Neural cell (in vitro differentiated cells): ENCODE data around the gene STX1A. TPM values are rescaled to one million over a fixed set of nuclear protein-coding genes. Genes with fewer than 3 reads are reported as not detected.

Experiments
- H2AFZ ChIP-seq: fragments of 200-600, 300-800 bp; sonication (generic), shearing (Covaris generic); 2 replicates; pipeline ENCODE4 v1.6.0; 2014; ENCODE audit warnings: low read depth, mild to moderate bottlenecking, antibody characterized with exemption, low read length, moderate library complexity
- H3F3A ChIP-seq: fragments of 200-600 bp; shearing (Covaris generic); 2 replicates; pipeline ENCODE4 v1.6.1; 2016; ENCODE audit warnings: mild to moderate bottlenecking, moderate library complexity, mixed read lengths, antibody characterized with exemption, low read length; ENCODE audit not compliant: insufficient read depth, poor library complexity, severe bottlenecking
- H3K27ac ChIP-seq: fragments of 200-600, 300-800 bp; sonication (generic), shearing (Covaris generic); 2 replicates; pipeline ENCODE4 v1.5.1; 2014; ENCODE audit warnings: mild to moderate bottlenecking, low read length, moderate library complexity
- H3K27me3 ChIP-seq: fragments of 300-800, 200-600 bp; sonication (generic), shearing (Covaris generic); 2 replicates; pipeline ENCODE4 v1.6.0; 2014; ENCODE audit warnings: mild to moderate bottlenecking, low read depth, low read length, moderate library complexity; ENCODE audit not compliant: insufficient read depth
- H3K36me3 ChIP-seq: fragments of 300-800, 200-600 bp; sonication (generic), shearing (Covaris generic); 2 replicates; pipeline ENCODE4 v1.5.1; 2014; ENCODE audit warnings: mild to moderate bottlenecking, antibody characterized with exemption, low read length, moderate library complexity; ENCODE audit not compliant: insufficient read depth
- H3K4me2 ChIP-seq: fragments of 300-800, 200-600 bp; sonication (generic), shearing (Covaris generic); 2 replicates; pipeline ENCODE4 v1.6.0; 2014; ENCODE audit warnings: mild to moderate bottlenecking, low read length
- H3K4me3 ChIP-seq: fragments of 300-800, 200-600 bp; sonication (generic), shearing (Covaris generic); 2 replicates; pipeline ENCODE4 v1.5.1; 2014; ENCODE audit warnings: mild to moderate bottlenecking, low read length, moderate library complexity
- H3K79me2 ChIP-seq: fragments of 200-600 bp; shearing (Covaris generic); replicated peaks from 2 replicates; pipeline ENCODE4 v1.6.0; 2014; ENCODE audit warnings: mild to moderate bottlenecking, low read length, moderate library complexity; ENCODE audit not compliant: insufficient read depth
- H3K9ac ChIP-seq: fragments of 300-800, 200-600 bp; sonication (generic), shearing (Covaris generic); 2 replicates; pipeline ENCODE4 v1.6.1; 2016; ENCODE audit warnings: mild to moderate bottlenecking, low read length, mixed read lengths
- H3K9me2 ChIP-seq: fragments of 200-600 bp; shearing (Covaris generic); 2 replicates; pipeline ENCODE4 v1.6.1; 2016; ENCODE audit warnings: mild to moderate bottlenecking, low read length, mixed read lengths; ENCODE audit not compliant: insufficient read depth
- H3K9me3 ChIP-seq: fragments of 200-600, 300-800 bp; sonication (generic), shearing (Covaris generic); 2 replicates; pipeline ENCODE4 v1.6.1; 2016; ENCODE audit warnings: mild to moderate bottlenecking, mixed run types, low read length, moderate library complexity, mixed read lengths
- H4K20me1 ChIP-seq: fragments of 200-600 bp; shearing (Covaris generic); 2 replicates; pipeline ENCODE4 v1.6.1; 2016; ENCODE audit warnings: mild to moderate bottlenecking, mixed run types; ENCODE audit not compliant: insufficient read depth
- CTCF ChIP-seq: fragments of 450-650 bp; IDR thresholded peaks from 2 replicates; pipeline ENCODE4 v1.5.1; 2014; ENCODE audit warnings: antibody characterized with exemption, mild to moderate bottlenecking, moderate library complexity; ENCODE audit not compliant: poor library complexity, severe bottlenecking
- EP300 ChIP-seq: fragments of 450-650 bp; conservative IDR thresholded peaks from 2 replicates; pipeline ENCODE4 v1.6.1; 2014; ENCODE audit warnings: antibody characterized with exemption, mild to moderate bottlenecking, moderate library complexity; ENCODE audit not compliant: poor library complexity, severe bottlenecking
- EZH2 ChIP-seq: fragments of 200-600, 300-800 bp; shearing (Covaris generic), sonication (generic); IDR thresholded peaks from 2 replicates; pipeline ENCODE4 v1.6.1; 2014; ENCODE audit warnings: antibody characterized with exemption, low read length, borderline replicate concordance, mild to moderate bottlenecking; ENCODE audit not compliant: insufficient read depth, poor library complexity, severe bottlenecking
- MXI1 ChIP-seq: fragments of 450-650 bp; conservative IDR thresholded peaks from 2 replicates; pipeline ENCODE4 v1.6.1; 2014; ENCODE audit warnings: antibody characterized with exemption, mild to moderate bottlenecking; ENCODE audit not compliant: poor library complexity, severe bottlenecking
- POLR2AphosphoS5 ChIP-seq: IDR thresholded peaks from 2 replicates; pipeline ENCODE4 v1.6.1; 2012
- RAD21 ChIP-seq: fragments of 450-650 bp; conservative IDR thresholded peaks from 2 replicates; pipeline ENCODE4 v1.6.1; 2014; ENCODE audit warnings: antibody characterized with exemption, mild to moderate bottlenecking, moderate library complexity
- SMC3 ChIP-seq: fragments of 450-650 bp; conservative IDR thresholded peaks from 2 replicates; pipeline ENCODE4 v1.6.1; 2014; ENCODE audit warnings: antibody characterized with exemption, mild to moderate bottlenecking, moderate library complexity; ENCODE audit not compliant: poor library complexity
- TAF1 ChIP-seq: IDR thresholded peaks from 2 replicates; pipeline ENCODE4 v1.6.1; 2012; ENCODE audit warnings: low read depth
- polyA plus RNA-seq: library from polyadenylated mRNA; depleted of rRNA; stranded (reverse); fragments of >200 nt; gene quantifications from 2 replicates; pipeline ENCODE4 v1.2.3, GENCODE V29; 2014
- TF ChIP-seq, protein P1 (sequence below): IDR thresholded peaks from 2 replicates; pipeline ENCODE4 v1.6.1; 2012; ENCODE audit warnings: borderline replicate concordance

STX1A gene
- polyA plus RNA-seq, 1 donor from 2014 or later, result 123 TPM

DNA sequence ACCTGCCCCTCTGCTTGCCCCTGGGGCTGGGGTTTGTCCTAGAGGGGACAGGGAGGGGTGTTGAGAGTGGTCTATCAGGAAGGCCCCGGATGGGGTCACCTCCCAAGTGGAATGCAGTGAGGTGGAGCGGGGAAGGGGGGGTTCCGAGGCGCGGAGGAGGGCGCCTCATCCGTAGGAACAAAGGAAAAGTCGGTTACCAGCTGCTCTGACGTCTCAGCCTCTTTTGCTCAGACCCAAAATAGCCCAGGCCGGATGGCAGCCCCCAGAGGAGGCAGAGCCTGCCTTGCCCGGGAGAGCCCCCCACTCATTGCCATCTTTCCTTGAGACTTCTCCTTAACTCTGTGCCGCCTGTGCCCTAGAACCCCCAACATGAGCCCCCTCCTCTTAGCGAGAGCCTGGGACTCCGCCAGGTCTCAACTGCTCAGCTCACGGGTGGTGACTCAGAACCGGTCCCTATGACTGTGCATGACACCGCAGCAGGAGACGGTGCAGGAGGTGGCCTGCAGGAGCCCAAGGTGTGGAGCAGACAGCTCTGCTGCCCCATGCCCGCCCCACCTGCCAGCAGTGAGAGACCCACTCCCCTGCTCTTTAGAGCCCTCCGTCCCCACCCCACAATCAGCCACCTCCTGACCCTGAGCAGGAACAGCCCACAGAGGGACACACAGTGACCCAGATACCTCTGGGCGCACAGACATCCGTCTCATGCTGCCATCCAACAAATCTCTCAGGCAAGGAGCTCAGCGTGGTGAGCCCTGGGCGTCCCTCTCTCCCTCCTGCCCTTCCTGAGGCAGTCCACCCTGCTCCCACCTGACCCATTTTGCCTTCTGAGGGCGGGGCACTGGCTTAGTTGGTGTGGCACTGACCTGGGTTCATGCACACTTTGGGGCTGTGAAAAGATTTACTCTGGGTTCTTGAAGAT, 13.1 kb downstream of the STX1A start:
- Histone ChIP-seq H3K9ac (no peak overlapping the region), H3K4me2 (no peak overlapping the region), H4K20me1 (no peaks in the 10 kb centered on the region)

GRCh38 chr7:73705551-73705920, 13.9 kb downstream of the STX1A start:
- Histone ChIP-seq H3K4me3 (no peak overlapping the region), H4K20me1 (no peaks in the 10 kb centered on the region), H3K9me3 (no peaks in the 10 kb centered on the region), H3K79me2 (no peaks in the 10 kb centered on the region), H3F3A (no peaks in the 10 kb centered on the region), H3K36me3 (no peaks in the 10 kb centered on the region), H2AFZ (no peak overlapping the region), H3K9ac (no peak overlapping the region), H3K27me3 (no peaks in the 10 kb centered on the region), H3K27ac (no peak overlapping the region), H3K4me2 (no peak overlapping the region), H3K9me2 (no peaks in the 10 kb centered on the region)
- TF ChIP-seq SMC3, result no peak
- no peak for TF ChIP-seq TAF1
- TF ChIP-seq, protein P1, sequence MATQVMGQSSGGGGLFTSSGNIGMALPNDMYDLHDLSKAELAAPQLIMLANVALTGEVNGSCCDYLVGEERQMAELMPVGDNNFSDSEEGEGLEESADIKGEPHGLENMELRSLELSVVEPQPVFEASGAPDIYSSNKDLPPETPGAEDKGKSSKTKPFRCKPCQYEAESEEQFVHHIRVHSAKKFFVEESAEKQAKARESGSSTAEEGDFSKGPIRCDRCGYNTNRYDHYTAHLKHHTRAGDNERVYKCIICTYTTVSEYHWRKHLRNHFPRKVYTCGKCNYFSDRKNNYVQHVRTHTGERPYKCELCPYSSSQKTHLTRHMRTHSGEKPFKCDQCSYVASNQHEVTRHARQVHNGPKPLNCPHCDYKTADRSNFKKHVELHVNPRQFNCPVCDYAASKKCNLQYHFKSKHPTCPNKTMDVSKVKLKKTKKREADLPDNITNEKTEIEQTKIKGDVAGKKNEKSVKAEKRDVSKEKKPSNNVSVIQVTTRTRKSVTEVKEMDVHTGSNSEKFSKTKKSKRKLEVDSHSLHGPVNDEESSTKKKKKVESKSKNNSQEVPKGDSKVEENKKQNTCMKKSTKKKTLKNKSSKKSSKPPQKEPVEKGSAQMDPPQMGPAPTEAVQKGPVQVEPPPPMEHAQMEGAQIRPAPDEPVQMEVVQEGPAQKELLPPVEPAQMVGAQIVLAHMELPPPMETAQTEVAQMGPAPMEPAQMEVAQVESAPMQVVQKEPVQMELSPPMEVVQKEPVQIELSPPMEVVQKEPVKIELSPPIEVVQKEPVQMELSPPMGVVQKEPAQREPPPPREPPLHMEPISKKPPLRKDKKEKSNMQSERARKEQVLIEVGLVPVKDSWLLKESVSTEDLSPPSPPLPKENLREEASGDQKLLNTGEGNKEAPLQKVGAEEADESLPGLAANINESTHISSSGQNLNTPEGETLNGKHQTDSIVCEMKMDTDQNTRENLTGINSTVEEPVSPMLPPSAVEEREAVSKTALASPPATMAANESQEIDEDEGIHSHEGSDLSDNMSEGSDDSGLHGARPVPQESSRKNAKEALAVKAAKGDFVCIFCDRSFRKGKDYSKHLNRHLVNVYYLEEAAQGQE, result no peak
- no peak for TF ChIP-seq MXI1
- TF ChIP-seq RAD21, result no peak
- TF ChIP-seq EP300, result no peak
- TF ChIP-seq POLR2AphosphoS5, result no peak
- no peak for TF ChIP-seq CTCF

More for the DNA sequence above, 13.1 kb downstream of the STX1A start:
- H3K9me3 ChIP-seq, result no peaks in the 10 kb centered on the region
- no peak overlapping the region for H3K4me3 ChIP-seq
- TF ChIP-seq MXI1 (no peak), CTCF (no peak), RAD21 (no peak), SMC3 (no peak), EP300 (no peak), POLR2AphosphoS5 (no peak), EZH2 (no peak), TAF1 (no peak)
- TF ChIP-seq, protein P1, result no peak
- H3K9me2 ChIP-seq, result no peaks in the 10 kb centered on the region
- H2AFZ ChIP-seq, result no peak overlapping the region
- H3K27me3 ChIP-seq, result no peaks in the 10 kb centered on the region
- H3K36me3 ChIP-seq, result no peaks in the 10 kb centered on the region
- H3K27ac ChIP-seq, result no peak overlapping the region
- no peaks in the 10 kb centered on the region for H3K79me2 ChIP-seq
- no peaks in the 10 kb centered on the region for H3F3A ChIP-seq
